Liver (tissue), 9 donors: ENCODE results near the gene PELI1. TPM values are rescaled to one million over a fixed set of nuclear protein-coding genes. Genes with fewer than 3 reads are reported as not detected.
A peak's percentile ranks its signal among the peaks of the same experiment; 100 is the strongest.

Experiments
- DNase-seq: peaks from one replicate; pipeline ENCODE4 v3.0.0-alpha.2; 2017; ENCODE audit warnings: low spot score
- H3K27ac ChIP-seq, 2 donors: one replicate each; pipeline ENCODE4 v1.7.0; 2013; ENCODE audit warnings: inconsistent platforms in 2 of 2, low read length in 2 of 2, control low read depth in 1 of 2, low read depth in 1 of 2, mild to moderate bottlenecking in 1 of 2
- H3K27me3 ChIP-seq, 4 donors: one replicate each; pipeline versions ENCODE4 v1.6.1 to v1.7.0; 2013; ENCODE audit warnings: low read length in 3 of 4, inconsistent platforms in 1 of 4, mild to moderate bottlenecking in 1 of 4, moderate library complexity in 1 of 4; ENCODE audit not compliant: control insufficient read depth in 4 of 4, insufficient read depth in 4 of 4
- H3K36me3 ChIP-seq, 4 donors: one replicate each; pipeline versions ENCODE4 v1.6.1 to v1.7.0; 2013; ENCODE audit warnings: low read length in 3 of 4, mild to moderate bottlenecking in 3 of 4, low read depth in 1 of 4, moderate library complexity in 1 of 4; ENCODE audit not compliant: control insufficient read depth in 4 of 4, insufficient read depth in 3 of 4
- H3K4me1 ChIP-seq, 4 donors: one replicate each; pipeline versions ENCODE4 v1.6.1 to v1.7.0; 2013; ENCODE audit warnings: low read length in 3 of 4, mild to moderate bottlenecking in 3 of 4, moderate library complexity in 1 of 4; ENCODE audit not compliant: control insufficient read depth in 4 of 4, insufficient read depth in 4 of 4
- H3K4me3 ChIP-seq, 3 donors: one replicate each; pipeline versions ENCODE4 v1.6.1 to v1.7.0; 2013; ENCODE audit warnings: low read length in 3 of 3, control low read depth in 1 of 3, low read depth in 1 of 3, mild to moderate bottlenecking in 1 of 3
- H3K9ac ChIP-seq, 2 donors: one replicate each; pipeline ENCODE4 v1.7.0; 2013; ENCODE audit warnings: low read length in 2 of 2, mild to moderate bottlenecking in 2 of 2, moderate library complexity in 2 of 2, control low read depth in 1 of 2, low read depth in 1 of 2
- H3K9me3 ChIP-seq, 4 donors: one replicate each; pipeline versions ENCODE4 v1.6.1 to v1.7.0; 2013; ENCODE audit warnings: low read length in 3 of 4; ENCODE audit not compliant: control insufficient read depth in 4 of 4
- CTCF ChIP-seq: fragments of 150-350 bp; IDR thresholded peaks from 2 replicates; pipeline ENCODE4 v1.5.1; 2017; ENCODE audit warnings: improper control_type of control experiment, low read depth, low read length; ENCODE audit not compliant: missing input control
- EGR1 ChIP-seq, 2 donors: IDR thresholded peaks; 2 replicates each; pipeline ENCODE4 v1.6.1; 2016 to 2018; ENCODE audit warnings: antibody characterized with exemption in 2 of 2, low read depth in 2 of 2
- FOXA1 ChIP-seq: IDR thresholded peaks from 2 replicates; pipeline ENCODE4 v1.6.1; 2016; ENCODE audit warnings: antibody characterized with exemption
- FOXA2 ChIP-seq: IDR thresholded peaks from 2 replicates; pipeline ENCODE4 v1.6.1; 2016; ENCODE audit warnings: antibody characterized with exemption
- GABPA ChIP-seq, 2 donors: IDR thresholded peaks in 1 of 2; conservative IDR thresholded peaks in 1 of 2; 2 replicates each; pipeline ENCODE4 v1.6.1; 2016; ENCODE audit warnings: antibody characterized with exemption in 2 of 2, mild to moderate bottlenecking in 1 of 2, moderate library complexity in 1 of 2
- HNF4A ChIP-seq, 2 donors: conservative IDR thresholded peaks; 2 replicates each; pipeline ENCODE4 v1.6.1; 2016; ENCODE audit warnings: antibody characterized with exemption in 2 of 2, mild to moderate bottlenecking in 2 of 2
- HNF4G ChIP-seq: IDR thresholded peaks from 2 replicates; pipeline ENCODE4 v1.6.1; 2016; ENCODE audit warnings: antibody characterized with exemption
- JUND ChIP-seq, 2 donors: IDR thresholded peaks; 2 replicates each; pipeline ENCODE4 v1.6.1; 2016; ENCODE audit warnings: antibody characterized with exemption in 2 of 2
- MAX ChIP-seq: IDR thresholded peaks from 2 replicates; pipeline ENCODE4 v1.6.1; 2016; ENCODE audit warnings: antibody characterized with exemption
- NR2F2 ChIP-seq: IDR thresholded peaks from 2 replicates; pipeline ENCODE4 v1.6.1; 2016; ENCODE audit warnings: antibody characterized with exemption
- RAD21 ChIP-seq, 2 donors: IDR thresholded peaks; 2 replicates each; pipeline ENCODE4 v1.6.1; 2016; ENCODE audit warnings: antibody characterized with exemption in 2 of 2, mild to moderate bottlenecking in 2 of 2
- RXRA ChIP-seq, 2 donors: IDR thresholded peaks; 2 replicates each; pipeline ENCODE4 v1.6.1; 2017 to 2018; ENCODE audit warnings: antibody characterized with exemption in 2 of 2, mild to moderate bottlenecking in 1 of 2
- SP1 ChIP-seq: IDR thresholded peaks from 2 replicates; pipeline ENCODE4 v1.6.1; 2018; ENCODE audit warnings: antibody characterized with exemption, mild to moderate bottlenecking
- TAF1 ChIP-seq: conservative IDR thresholded peaks from 2 replicates; pipeline ENCODE4 v1.6.1; 2016; ENCODE audit warnings: antibody characterized with exemption, mild to moderate bottlenecking
- YY1 ChIP-seq: IDR thresholded peaks from 2 replicates; pipeline ENCODE4 v1.6.1; 2016; ENCODE audit warnings: antibody characterized with exemption, mild to moderate bottlenecking
- ZBTB33 ChIP-seq: IDR thresholded peaks from 2 replicates; pipeline ENCODE4 v1.6.1; 2016; ENCODE audit warnings: antibody characterized with exemption
- WGBS: extraction: QIAGEN DNeasy Blood & Tissue Kit; methylation state at CpG from one replicate; pipeline ENCODE4 v1.1.7; 2013; 5-methylcytosine and 5-hydroxymethylcytosine counted together
- polyA plus RNA-seq, 2 donors: library from polyadenylated mRNA; stranded (reverse) in 1 of 2; unstranded in 1 of 2; fragments of 200-250 nt in 1 of 2; fragments of >200 nt in 1 of 2; fragmentation: Nextera tagmentation in 1 of 2; extraction: Ambion mirVana in 1 of 2; gene quantifications; one replicate each; pipeline versions ENCODE4 v1.2.1 to v1.2.3, GENCODE V29; 2013 to 2015
- total RNA-seq, 2 donors: library from RNA; depleted of rRNA; stranded (reverse); fragments of >200 nt; gene quantifications; one replicate each; pipeline ENCODE4 v1.2.3, GENCODE V29; 2014
- TF ChIP-seq, protein P1 (sequence below): IDR thresholded peaks from 2 replicates; pipeline ENCODE4 v1.6.1; 2016; ENCODE audit warnings: antibody characterized with exemption
- TF ChIP-seq, protein P2 (sequence below): IDR thresholded peaks from 2 replicates; pipeline ENCODE4 v1.6.1; 2016; ENCODE audit warnings: antibody characterized with exemption, mild to moderate bottlenecking
- donor health status: healthy.
- donor health status: healthy.
- donor health status: healthy.
- donor health status: healthy.
- donor health status: healthy.

Gene PELI1
- total and polyA plus RNA-seq, 4 donors: 4.5 to 21.3 (median 7.4) TPM

- Histone ChIP-seq H3K27me3 (no peaks in the 10 kb centered on the region), H3K4me3 (no peak overlapping the region), H3K4me1 (peaks cover 11 to 24% (median 15%) of the 10 kb centered on the region in 4 donors), H3K36me3 (peaks cover 0 to 14% (median 0%) of the 10 kb centered on the region in 4 donors), H3K27ac (no peak overlapping the region), H3K9me3 (no peaks in the 10 kb centered on the region), H3K9ac (no peak overlapping the region)
- no peak for DNase-seq
- TF ChIP-seq HNF4G: no peak
- no peak for TF ChIP-seq TAF1
- TF ChIP-seq EGR1 (IDR thresholded peaks at IDR 0.05; ENCODE audit: low read depth in 2 of 2): no peak
- TF ChIP-seq MAX: no peak
- TF ChIP-seq CTCF: no peak
- TF ChIP-seq RXRA (IDR thresholded peaks at IDR 0.05): peak; percentile 21 to 27
- TF ChIP-seq, protein P1, sequence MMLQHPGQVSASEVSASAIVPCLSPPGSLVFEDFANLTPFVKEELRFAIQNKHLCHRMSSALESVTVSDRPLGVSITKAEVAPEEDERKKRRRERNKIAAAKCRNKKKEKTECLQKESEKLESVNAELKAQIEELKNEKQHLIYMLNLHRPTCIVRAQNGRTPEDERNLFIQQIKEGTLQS: no peak
- no peak for TF ChIP-seq YY1
- TF ChIP-seq, protein P2, sequence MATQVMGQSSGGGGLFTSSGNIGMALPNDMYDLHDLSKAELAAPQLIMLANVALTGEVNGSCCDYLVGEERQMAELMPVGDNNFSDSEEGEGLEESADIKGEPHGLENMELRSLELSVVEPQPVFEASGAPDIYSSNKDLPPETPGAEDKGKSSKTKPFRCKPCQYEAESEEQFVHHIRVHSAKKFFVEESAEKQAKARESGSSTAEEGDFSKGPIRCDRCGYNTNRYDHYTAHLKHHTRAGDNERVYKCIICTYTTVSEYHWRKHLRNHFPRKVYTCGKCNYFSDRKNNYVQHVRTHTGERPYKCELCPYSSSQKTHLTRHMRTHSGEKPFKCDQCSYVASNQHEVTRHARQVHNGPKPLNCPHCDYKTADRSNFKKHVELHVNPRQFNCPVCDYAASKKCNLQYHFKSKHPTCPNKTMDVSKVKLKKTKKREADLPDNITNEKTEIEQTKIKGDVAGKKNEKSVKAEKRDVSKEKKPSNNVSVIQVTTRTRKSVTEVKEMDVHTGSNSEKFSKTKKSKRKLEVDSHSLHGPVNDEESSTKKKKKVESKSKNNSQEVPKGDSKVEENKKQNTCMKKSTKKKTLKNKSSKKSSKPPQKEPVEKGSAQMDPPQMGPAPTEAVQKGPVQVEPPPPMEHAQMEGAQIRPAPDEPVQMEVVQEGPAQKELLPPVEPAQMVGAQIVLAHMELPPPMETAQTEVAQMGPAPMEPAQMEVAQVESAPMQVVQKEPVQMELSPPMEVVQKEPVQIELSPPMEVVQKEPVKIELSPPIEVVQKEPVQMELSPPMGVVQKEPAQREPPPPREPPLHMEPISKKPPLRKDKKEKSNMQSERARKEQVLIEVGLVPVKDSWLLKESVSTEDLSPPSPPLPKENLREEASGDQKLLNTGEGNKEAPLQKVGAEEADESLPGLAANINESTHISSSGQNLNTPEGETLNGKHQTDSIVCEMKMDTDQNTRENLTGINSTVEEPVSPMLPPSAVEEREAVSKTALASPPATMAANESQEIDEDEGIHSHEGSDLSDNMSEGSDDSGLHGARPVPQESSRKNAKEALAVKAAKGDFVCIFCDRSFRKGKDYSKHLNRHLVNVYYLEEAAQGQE: no peak
- TF ChIP-seq NR2F2: no peak
- TF ChIP-seq HNF4A (conservative IDR thresholded peaks at IDR 0.05): peak; percentile 46 to 60
- TF ChIP-seq RAD21 (IDR thresholded peaks at IDR 0.05): peak in 1 of 2 donors; percentile 16
- no peak for TF ChIP-seq FOXA2
- no peak for TF ChIP-seq GABPA (IDR thresholded peaks at IDR 0.05 in 1 of 2, conservative IDR thresholded peaks at IDR 0.05 in 1 of 2)
- TF ChIP-seq FOXA1: no peak
- TF ChIP-seq ZBTB33: no peak
- TF ChIP-seq JUND (IDR thresholded peaks at IDR 0.05): no peak
- TF ChIP-seq SP1: peak; percentile 30
- 71% methylated on average over 3 of the region's 3 CpGs for WGBS
Measured at GRCh38 chr2:64108666-64109241, 35.5 kb downstream of the PELI1 start.
